B cell (primary cell): ENCODE measurements around the gene FAF1. TPM values are rescaled to one million over a fixed set of nuclear protein-coding genes. Genes with fewer than 3 reads are reported as not detected.
"Not testable (repeated sequence)": the region's sequence is repeated elsewhere in the genome, so short reads cannot be mapped to it uniquely, and the experiment has no call there.

Experiments used
- ATAC-seq: fragments of 200-7000 bp; cut with Tn5 transposase; one replicate; pipeline ENCODE4 v1.10.0; 2021; ENCODE audit warnings: low read depth, mild to moderate bottlenecking, moderate number of reproducible peaks, moderate library complexity
- CTCF ChIA-PET: fragments of 350-600 bp; sonication (Branson Sonifier 250); formaldehyde crosslinking; loops from one replicate; lab custom pipeline; 2021; ENCODE audit warnings: antibody characterized with exemption, inconsistent platforms; lab: Charles Lee
- POLR2A ChIA-PET: fragments of 350-600 bp; sonication (Branson Sonifier 250); formaldehyde crosslinking; loops from one replicate; lab custom pipeline; 2021; ENCODE audit warnings: antibody characterized with exemption; lab: Charles Lee
- DNase-seq: peaks from one replicate; pipeline ENCODE4 v3.0.0; 2013
- H2AFZ ChIP-seq: 2 replicates; pipeline ENCODE4 v1.6.1; 2012; ENCODE audit warnings: mild to moderate bottlenecking, low read depth, low read length; ENCODE audit not compliant: insufficient read depth, poor library complexity, severe bottlenecking
- H3K27ac ChIP-seq, 2 donors: 1 replicate in 1 of 2; 2 replicates in 1 of 2; pipeline ENCODE4 v1.5.1; 2012 to 2013; ENCODE audit warnings: low read length in 2 of 2, mild to moderate bottlenecking in 2 of 2, moderate library complexity in 1 of 2
- H3K27me3 ChIP-seq, 4 experiments: fragments of 200-600 bp in 1 of 4; sonication (generic) in 1 of 4; replicated peaks in 1 of 4; 1 replicate in 2 of 4; 2 replicates in 2 of 4; pipeline versions ENCODE4 v1.6.1 to v1.7.0; 2013 to 2016; ENCODE audit warnings: low read length in 3 of 4, mild to moderate bottlenecking in 2 of 4, mixed read lengths in 1 of 4, moderate library complexity in 1 of 4; ENCODE audit not compliant: insufficient read depth in 4 of 4, control insufficient read depth in 3 of 4; ENCODE audit errors: control extremely low read depth in 1 of 4
- H3K36me3 ChIP-seq, 2 experiments: replicated peaks in 1 of 2; 1 replicate in 1 of 2; 2 replicates in 1 of 2; pipeline versions ENCODE4 v1.6.1 to v1.7.1; 2013; ENCODE audit warnings: low read length in 1 of 2; ENCODE audit not compliant: insufficient read depth in 2 of 2, control insufficient read depth in 1 of 2; ENCODE audit errors: control extremely low read depth in 1 of 2, extremely low read depth in 1 of 2
- H3K4me1 ChIP-seq, 2 donors: fragments of 200-600 bp in 1 of 2; sonication (generic) in 1 of 2; 1 replicate in 1 of 2; 2 replicates in 1 of 2; pipeline versions ENCODE4 v1.5.1 to v1.6.1; 2013 to 2017; ENCODE audit warnings: low read length in 2 of 2; ENCODE audit not compliant: control insufficient read depth in 2 of 2, insufficient read depth in 2 of 2
- H3K4me2 ChIP-seq: replicated peaks from 2 replicates; pipeline ENCODE3; 2012; ENCODE audit warnings: mild to moderate bottlenecking, low read depth, low read length; ENCODE audit not compliant: poor library complexity, severe bottlenecking
- H3K4me3 ChIP-seq, 5 experiments: fragments of 200-600 bp in 1 of 5; sonication (generic) in 1 of 5; 1 replicate in 3 of 5; 2 replicates in 2 of 5; pipeline versions ENCODE4 v1.5.1 to v1.7.0; 2011 to 2016; ENCODE audit warnings: low read length in 4 of 5, mild to moderate bottlenecking in 4 of 5, low read depth in 2 of 5, control low read depth in 1 of 5, moderate library complexity in 1 of 5; ENCODE audit not compliant: insufficient read depth in 1 of 5; ENCODE audit errors: control extremely low read depth in 1 of 5, extremely low read depth in 1 of 5
- H3K79me2 ChIP-seq: fragments of 200-600 bp; sonication (generic); one replicate; pipeline ENCODE4 v1.6.0; 2016; ENCODE audit warnings: low read length; ENCODE audit not compliant: control insufficient read depth, insufficient read depth
- H3K9ac ChIP-seq: fragments of 200-600 bp; sonication (generic); 2 replicates; pipeline ENCODE4 v1.6.1; 2017; ENCODE audit warnings: mild to moderate bottlenecking, low read length, moderate library complexity
- H3K9me3 ChIP-seq, 3 donors: one replicate each; pipeline versions ENCODE4 v1.6.1 to v1.7.1; 2013; ENCODE audit warnings: low read length in 2 of 3; ENCODE audit not compliant: control insufficient read depth in 2 of 3, insufficient read depth in 1 of 3; ENCODE audit errors: control extremely low read depth in 1 of 3
- H4K20me1 ChIP-seq: 2 replicates; pipeline ENCODE4 v1.6.0; 2012; ENCODE audit warnings: mild to moderate bottlenecking, low read length; ENCODE audit not compliant: insufficient read depth, control insufficient read depth, poor library complexity, severe bottlenecking
- H3K27ac Mint-ChIP-seq: one replicate; pipeline ENCODE4 v1.8.0; 2021; ENCODE audit warnings: mixed read lengths
- H3K27me3 Mint-ChIP-seq: one replicate; pipeline ENCODE4 v1.8.0; 2021; ENCODE audit warnings: mixed read lengths
- H3K4me1 Mint-ChIP-seq: one replicate; pipeline ENCODE4 v1.8.0; 2021; ENCODE audit warnings: mixed read lengths
- H3K4me3 Mint-ChIP-seq: one replicate; pipeline ENCODE4 v1.8.0; 2021; ENCODE audit warnings: mixed read lengths
- H3K9me3 Mint-ChIP-seq: one replicate; pipeline ENCODE4 v1.8.0; 2022; ENCODE audit warnings: mixed read lengths; ENCODE audit not compliant: insufficient read depth
- CTCF ChIP-seq: fragments of 200-600 bp; IDR thresholded peaks from one replicate; pipeline ENCODE4 v1.8.0; 2022; ENCODE audit warnings: antibody characterized with exemption, mild to moderate bottlenecking
- EZH2 ChIP-seq: IDR thresholded peaks from 2 replicates; pipeline ENCODE4 v1.6.1; 2012; ENCODE audit warnings: borderline replicate concordance, low read depth, mild to moderate bottlenecking, moderate library complexity, low read length; ENCODE audit not compliant: insufficient read depth, poor library complexity, severe bottlenecking
- WGBS: methylation state at CpG from one replicate; pipeline ENCODE4 v1.1.5; 2013; ENCODE audit warnings: missing lambda C conversion rate; ENCODE audit not compliant: insufficient coverage; 5-methylcytosine and 5-hydroxymethylcytosine counted together
- intact Hi-C: fragments of 100-400 bp; cut with micrococcal nuclease; formaldehyde crosslinking; loops from one replicate; pipeline ENCODE4 v1.10.0; 2022
- polyA plus RNA-seq: library from polyadenylated mRNA; depleted of rRNA; stranded (reverse); fragments of >200 nt; gene quantifications from 2 replicates; pipeline ENCODE4 v1.2.3, GENCODE V29; 2012
- total RNA-seq, 2 donors: library from RNA; stranded (reverse); fragments of 120-200 nt in 1 of 2; gene quantifications; 1 replicate in 1 of 2; 2 replicates in 1 of 2; pipeline versions ENCODE4 v1.2.3 to v1.2.4, GENCODE V29; 2013 to 2022

The FAF1 gene
- total and polyA plus RNA-seq, 2 donors (not counting 1 experiment from before 2014, with no cell fraction given), result 10.1 to 58.4 TPM

GRCh38 chr1:50934838-50935237, 25.2 kb downstream of the FAF1 start:
- no peaks in the 10 kb centered on the region for H3K27me3 ChIP-seq
- no peak overlapping the region for H3K4me2 ChIP-seq
- ChIA-PET CTCF (interaction anchor here (0.5 kb wide), 1 partner anchor 24 kb away, joined by 3 read pairs; no protein-coding TSS in a partner anchor), POLR2A (no interaction called here)
- peaks cover 25% of the 10 kb centered on the region for H3K79me2 ChIP-seq
- DNase-seq (no peak), ATAC-seq (no peak)
- H3K36me3 ChIP-seq, result no peaks in the 10 kb centered on the region
- H3K9ac ChIP-seq, result no peak overlapping the region
- intact Hi-C loops, result no loop called here
- H3K27ac ChIP-seq, result no peak overlapping the region
- H2AFZ ChIP-seq, result no peak overlapping the region
- peaks cover 0 to 12% (median 2%) of the 10 kb centered on the region in 3 donors for H3K9me3 ChIP-seq
- no peak overlapping the region for H3K4me3 ChIP-seq
- peaks cover 2% of the 10 kb centered on the region for H3K9me3 Mint-ChIP-seq
- H3K27ac Mint-ChIP-seq, result no peak overlapping the region
- peaks cover 41% of the 10 kb centered on the region for H3K4me1 Mint-ChIP-seq
- peaks cover 28% of the 10 kb centered on the region for H4K20me1 ChIP-seq
- no peaks in the 10 kb centered on the region for H3K27me3 Mint-ChIP-seq
- peaks cover 0 to 11% of the 10 kb centered on the region in 2 donors for H3K4me1 ChIP-seq
- H3K4me3 Mint-ChIP-seq, result no peak overlapping the region
- no peak for TF ChIP-seq EZH2
- no peak for TF ChIP-seq CTCF

- Histone ChIP-seq H3K4me1 (peaks cover 0 to 11% of the 10 kb centered on the region in 2 donors), H4K20me1 (peaks cover 31% of the 10 kb centered on the region), H3K9me3 (peaks cover 0 to 12% (median 2%) of the 10 kb centered on the region in 3 donors), H3K79me2 (peaks cover 18% of the 10 kb centered on the region)
- CTCF ChIA-PET, H3K27me3 Mint-ChIP-seq, H3K4me3 ChIP-seq, H3K4me2 ChIP-seq, POLR2A ChIA-PET, H3K4me3 Mint-ChIP-seq, H3K27me3 ChIP-seq, H2AFZ ChIP-seq, intact Hi-C loops, H3K27ac Mint-ChIP-seq, DNase-seq, H3K27ac ChIP-seq, H3K36me3 ChIP-seq, ATAC-seq, H3K9me3 Mint-ChIP-seq, H3K9ac ChIP-seq: not testable (repeated sequence)
- peaks cover 40% of the 10 kb centered on the region for H3K4me1 Mint-ChIP-seq
- WGBS, result no CpG with 5 or more reads among the region's 3 CpGs
Measured at GRCh38 chr1:50933770-50934169, 26.3 kb downstream of the FAF1 start.

GRCh38 chr1:50932043-50932442, 28.0 kb downstream of the FAF1 start:
- H3K27me3 ChIP-seq, H3K27ac ChIP-seq, H3K9me3 Mint-ChIP-seq, intact Hi-C loops, DNase-seq, H3K79me2 ChIP-seq, H3K4me3 ChIP-seq, H3K4me3 Mint-ChIP-seq, H3K27me3 Mint-ChIP-seq, H2AFZ ChIP-seq, ATAC-seq, H3K27ac Mint-ChIP-seq, H3K9ac ChIP-seq, POLR2A ChIA-PET, H3K36me3 ChIP-seq, CTCF ChIA-PET, H3K4me2 ChIP-seq: not testable (repeated sequence)
- peaks cover 35% of the 10 kb centered on the region for H3K4me1 Mint-ChIP-seq
- H4K20me1 ChIP-seq, result peaks cover 21% of the 10 kb centered on the region
- peaks cover 0 to 12% (median 2%) of the 10 kb centered on the region in 3 donors for H3K9me3 ChIP-seq
- 100% methylated on average over 3 of the region's 4 CpGs for WGBS
- peaks cover 0 to 11% of the 10 kb centered on the region in 2 donors for H3K4me1 ChIP-seq
